ENCODE data around the gene RBP5.
"Not testable (repeated sequence)": the region's sequence is repeated elsewhere in the genome, so short reads cannot be mapped to it uniquely, and the experiment has no call there.

RBP5 gene

DNA sequence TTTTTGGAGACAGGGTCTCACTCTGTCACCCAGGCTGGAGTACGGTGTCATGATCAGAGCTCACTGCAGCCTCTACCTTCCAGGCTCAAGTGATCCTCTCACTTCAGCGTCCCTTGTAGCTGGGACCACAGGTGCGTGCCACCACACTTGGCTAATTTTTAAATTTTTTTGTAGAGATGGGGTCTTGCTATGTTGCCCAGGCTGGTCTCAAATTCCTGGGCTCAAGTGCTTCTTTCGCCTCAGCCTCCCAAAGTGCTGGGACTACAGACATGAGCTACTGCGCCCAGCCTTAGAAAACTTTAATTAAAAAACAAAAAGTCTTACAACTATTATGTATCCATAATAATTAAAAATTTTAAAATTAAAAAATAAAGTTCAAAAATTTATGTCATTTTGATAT lies 21.5 kb downstream of the RBP5 start:
- not testable (repeated sequence) for H3K27me3 Mint-ChIP-seq; H3K9me3 Mint-ChIP-seq (ENCODE audit: low read depth); H3K27ac Mint-ChIP-seq; H3K36me3 Mint-ChIP-seq
- Mint-ChIP-seq H3K4me1 (ENCODE audit: low read depth) (peaks cover 36% of the 10 kb centered on the region), H3K4me3 (peak overlapping the region; percentile 15)

DNA sequence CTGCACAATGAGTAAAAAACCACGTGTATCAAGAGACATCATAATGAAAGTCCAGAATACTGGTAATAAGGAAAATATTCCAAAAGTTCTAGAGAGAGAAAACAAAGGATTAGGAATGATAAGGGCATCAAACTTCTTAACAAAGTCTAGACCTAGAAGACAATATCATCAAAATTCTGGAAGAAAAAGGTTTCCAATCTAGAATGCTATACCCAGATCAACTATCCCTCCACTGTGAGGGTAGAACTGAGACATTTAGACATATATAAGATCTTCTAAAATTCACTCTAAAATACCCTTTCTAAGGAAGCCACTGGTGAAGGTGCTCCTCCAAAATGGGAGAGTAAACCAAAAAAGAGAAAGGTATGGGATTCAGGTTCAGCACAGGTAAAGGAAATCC lies 22.6 kb downstream of the RBP5 start:
- peak overlapping the region; percentile 9 for H3K4me3 Mint-ChIP-seq
- H3K4me1 Mint-ChIP-seq (ENCODE audit: low read depth) = peaks cover 36% of the 10 kb centered on the region
- peaks cover 10% of the 10 kb centered on the region for H3K36me3 Mint-ChIP-seq
- peak overlapping the region; percentile 22 for H3K27ac Mint-ChIP-seq
- no peaks in the 10 kb centered on the region for H3K27me3 Mint-ChIP-seq
- H3K9me3 Mint-ChIP-seq (ENCODE audit: low read depth) = peaks cover 5% of the 10 kb centered on the region

DNA sequence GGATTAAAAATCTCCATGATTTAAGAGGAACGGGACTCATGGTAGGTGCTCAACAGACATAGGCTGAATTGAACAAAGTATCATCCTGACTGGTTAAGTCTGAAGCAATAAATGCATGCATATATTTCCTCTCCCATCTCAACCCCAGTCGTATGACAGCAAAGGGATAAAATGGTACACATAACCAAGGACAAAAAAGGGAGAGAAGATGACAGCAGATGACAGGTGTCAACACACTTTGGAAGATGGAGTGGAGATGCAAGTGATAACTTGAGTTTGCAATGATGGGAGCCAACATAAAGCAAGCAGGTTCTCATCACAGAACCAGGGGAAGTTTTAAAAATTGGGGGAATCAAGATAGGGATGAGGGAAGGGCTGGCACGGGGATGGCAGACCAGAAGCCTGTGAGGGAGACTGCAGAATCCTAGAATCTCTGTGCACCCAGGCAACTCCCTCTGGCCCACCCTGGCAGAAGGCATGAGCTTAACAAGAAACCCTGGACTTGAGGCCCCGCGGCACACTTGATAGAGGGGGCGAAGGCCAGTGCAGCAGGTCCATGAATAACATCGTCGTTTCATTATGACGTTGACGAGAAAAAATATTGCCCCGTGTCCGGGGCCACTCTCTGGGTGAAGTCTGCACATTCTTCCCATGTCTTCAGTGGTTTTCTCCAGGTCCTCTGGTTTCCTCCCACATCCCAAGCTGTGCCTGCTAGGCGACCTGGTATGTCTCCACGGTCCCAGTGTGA lies 24.7 kb downstream of the RBP5 start:
- peaks cover 30% of the 10 kb centered on the region for H3K4me1 Mint-ChIP-seq (ENCODE audit: low read depth)
- peaks cover 10% of the 10 kb centered on the region for H3K36me3 Mint-ChIP-seq
- H3K4me3 Mint-ChIP-seq = no peak overlapping the region
- peaks cover 5% of the 10 kb centered on the region for H3K9me3 Mint-ChIP-seq (ENCODE audit: low read depth)
- H3K27me3 Mint-ChIP-seq = no peaks in the 10 kb centered on the region
- no peak overlapping the region for H3K27ac Mint-ChIP-seq

DNA sequence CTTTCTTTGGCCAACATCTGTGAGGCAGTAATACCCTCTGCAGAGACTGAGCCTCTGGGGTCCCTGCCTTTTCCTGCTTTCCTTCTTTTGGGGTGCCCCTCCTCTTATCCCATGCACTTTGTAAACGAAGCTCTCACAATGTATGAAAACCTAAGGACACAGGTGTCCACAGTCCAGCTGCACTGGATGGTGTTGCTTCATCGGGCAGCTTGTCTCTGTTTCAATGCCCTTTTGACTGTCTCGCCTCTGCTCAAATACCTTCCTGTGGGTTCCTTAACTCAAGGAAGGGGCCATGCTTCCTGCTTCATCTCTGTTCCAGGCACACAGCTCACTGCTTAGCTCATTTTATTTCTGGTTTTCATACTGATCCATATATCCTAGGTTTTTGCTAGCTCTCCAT lies 26.1 kb downstream of the RBP5 start:
- Mint-ChIP-seq H3K9me3 (ENCODE audit: low read depth) (peaks cover 5% of the 10 kb centered on the region), H3K4me3 (no peak overlapping the region), H3K4me1 (ENCODE audit: low read depth) (peaks cover 22% of the 10 kb centered on the region), H3K36me3 (peaks cover 10% of the 10 kb centered on the region), H3K27me3 (no peaks in the 10 kb centered on the region), H3K27ac (peak overlapping the region; percentile 13)

DNA sequence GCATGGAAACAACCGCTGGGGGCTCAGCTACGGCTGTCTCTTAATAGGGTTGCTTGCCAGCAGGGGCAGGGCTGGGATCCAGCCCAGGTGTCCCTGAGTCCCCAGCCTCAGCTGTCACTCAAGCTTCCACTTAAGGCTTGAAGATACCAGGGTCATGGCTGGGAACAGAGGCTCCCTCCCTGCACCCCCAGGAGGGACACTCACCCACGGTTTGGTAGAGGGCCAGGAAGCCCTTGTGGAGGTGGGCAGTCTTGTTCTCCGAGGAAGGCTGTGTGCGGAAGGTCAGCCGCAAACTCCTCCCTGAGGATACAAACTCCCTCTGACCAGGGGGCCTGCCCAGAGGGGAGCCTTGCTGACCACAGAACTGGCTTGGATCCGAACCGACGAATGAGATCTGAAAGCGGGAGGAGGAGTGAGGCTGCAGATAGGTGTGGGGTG lies 27.0 kb downstream of the RBP5 start:
- H3K4me1 Mint-ChIP-seq (ENCODE audit: low read depth) = peaks cover 18% of the 10 kb centered on the region
- peaks cover 5% of the 10 kb centered on the region for H3K9me3 Mint-ChIP-seq (ENCODE audit: low read depth)
- peaks cover 10% of the 10 kb centered on the region for H3K36me3 Mint-ChIP-seq
- H3K27ac Mint-ChIP-seq = peak overlapping the region; percentile 16
- no peaks in the 10 kb centered on the region for H3K27me3 Mint-ChIP-seq
- H3K4me3 Mint-ChIP-seq = no peak overlapping the region

DNA sequence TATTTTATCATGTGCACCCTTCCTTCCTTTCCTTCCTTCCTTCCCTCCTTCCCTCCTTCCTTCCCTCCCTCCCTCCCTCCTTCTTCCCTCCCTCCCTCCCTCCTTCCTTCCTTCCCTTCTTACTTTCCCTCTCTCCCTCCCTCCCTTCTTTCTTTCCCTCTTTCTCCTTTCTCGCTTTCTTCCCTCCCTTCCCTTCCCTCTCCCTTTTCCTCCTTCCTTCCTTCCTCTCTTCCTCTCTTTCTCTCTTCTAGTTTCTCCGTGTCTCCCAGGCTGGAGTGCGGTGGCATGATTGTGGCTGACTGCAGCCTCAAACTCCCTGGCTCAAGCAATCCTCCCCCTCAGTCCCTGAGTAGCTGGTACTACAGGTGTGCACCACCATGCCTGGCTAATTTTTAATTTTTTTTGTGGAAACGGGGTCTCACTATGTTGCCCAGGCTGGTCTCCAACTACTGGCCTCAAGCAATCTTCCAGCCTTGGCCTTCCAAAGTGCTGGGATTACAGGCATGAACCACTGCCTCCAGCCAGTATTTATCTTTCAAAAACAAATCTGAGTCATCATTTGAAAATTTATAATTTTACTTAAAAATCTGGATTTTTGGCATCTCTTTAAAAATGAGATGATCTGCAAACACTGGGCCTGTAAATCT lies 27.5 kb downstream of the RBP5 start:
- Mint-ChIP-seq H3K27me3 (no peaks in the 10 kb centered on the region), H3K36me3 (peaks cover 6% of the 10 kb centered on the region), H3K4me3 (no peak overlapping the region), H3K27ac (peak overlapping the region; percentile 16), H3K4me1 (ENCODE audit: low read depth) (peaks cover 13% of the 10 kb centered on the region), H3K9me3 (ENCODE audit: low read depth) (peaks cover under 1% of the 10 kb centered on the region)

DNA sequence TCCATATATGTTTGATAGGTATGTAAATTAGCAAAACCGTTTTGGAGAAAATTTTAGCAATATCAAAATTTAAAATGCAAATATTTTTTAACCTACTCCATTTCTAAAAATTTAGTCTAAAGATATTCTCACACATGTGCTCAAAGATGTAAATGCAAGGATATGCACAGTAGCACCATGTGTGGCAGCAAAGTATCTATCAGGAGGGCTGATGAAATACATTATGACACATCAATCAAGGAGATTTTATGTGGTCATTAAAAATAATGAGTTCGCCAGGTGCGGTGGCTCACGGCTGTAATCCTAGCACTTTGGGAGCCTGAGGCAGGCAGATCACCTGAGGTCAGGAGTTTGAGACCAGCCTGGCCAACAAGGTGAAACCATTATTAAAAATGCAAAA lies 28.4 kb downstream of the RBP5 start:
- no peak overlapping the region for H3K4me3 Mint-ChIP-seq
- H3K27me3 Mint-ChIP-seq = no peaks in the 10 kb centered on the region
- peaks cover 2% of the 10 kb centered on the region for H3K36me3 Mint-ChIP-seq
- H3K9me3 Mint-ChIP-seq (ENCODE audit: low read depth) = no peaks in the 10 kb centered on the region
- no peak overlapping the region for H3K27ac Mint-ChIP-seq
- peaks cover 12% of the 10 kb centered on the region for H3K4me1 Mint-ChIP-seq (ENCODE audit: low read depth)

DNA sequence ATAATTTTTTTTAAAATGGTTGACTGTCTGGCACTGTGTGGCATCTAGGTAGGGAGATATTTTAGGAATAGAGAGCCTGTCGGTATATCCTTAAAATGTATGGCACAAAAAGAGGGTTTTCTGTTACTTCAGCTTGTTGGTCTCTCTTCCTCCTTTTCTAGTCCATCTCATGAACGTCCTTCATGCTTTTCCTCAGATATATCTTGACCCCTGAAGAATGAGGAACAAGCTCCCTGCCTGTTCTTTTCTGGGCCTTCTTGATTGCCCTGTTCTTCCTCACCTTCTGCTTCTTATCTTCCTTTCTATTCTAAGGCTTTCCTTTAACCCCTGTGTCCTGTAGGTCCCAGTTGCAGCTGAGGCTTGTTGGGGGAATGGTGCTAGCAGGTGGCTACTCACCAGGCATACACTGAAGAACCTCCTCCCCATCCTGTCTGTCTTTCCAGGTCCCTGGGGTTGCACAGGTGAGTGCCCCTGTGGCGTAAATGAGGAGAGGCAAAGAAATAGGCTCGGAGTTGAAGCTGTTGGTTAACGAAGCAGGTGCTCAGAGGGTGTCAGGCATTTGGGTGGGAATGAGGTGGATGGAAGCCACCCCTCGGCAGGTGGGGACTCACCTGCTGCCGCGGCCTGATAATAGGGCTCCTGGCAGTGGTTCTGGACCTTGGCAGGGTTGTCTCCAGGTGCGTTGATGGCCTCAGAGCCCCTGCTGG lies 29.2 kb downstream of the RBP5 start:
- H3K27me3 Mint-ChIP-seq = no peaks in the 10 kb centered on the region
- H3K36me3 Mint-ChIP-seq = peaks cover 2% of the 10 kb centered on the region
- no peak overlapping the region for H3K4me3 Mint-ChIP-seq
- H3K27ac Mint-ChIP-seq = peak overlapping the region; percentile 2
- peaks cover 12% of the 10 kb centered on the region for H3K4me1 Mint-ChIP-seq (ENCODE audit: low read depth)
- H3K9me3 Mint-ChIP-seq (ENCODE audit: low read depth) = no peaks in the 10 kb centered on the region

DNA sequence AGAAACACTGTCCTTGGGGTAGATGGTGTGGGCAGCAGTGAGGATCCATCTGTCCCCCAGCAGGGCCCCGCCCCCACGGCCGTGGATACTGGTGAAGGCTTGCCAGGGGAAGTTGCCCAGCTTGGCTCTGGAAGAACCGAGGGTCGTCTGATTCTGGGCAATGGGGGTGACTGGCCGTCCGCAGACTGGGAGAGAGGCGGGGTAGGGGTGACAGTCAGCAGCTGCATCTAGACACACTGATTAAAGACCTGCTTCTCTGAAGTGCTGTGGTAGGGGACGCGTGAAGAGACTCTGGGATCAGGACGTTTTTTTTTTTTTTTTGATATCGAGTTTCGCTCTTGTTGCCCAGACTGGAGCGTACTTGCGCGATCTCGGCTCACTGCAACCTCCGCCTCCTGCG lies 31.7 kb downstream of the RBP5 start:
- Mint-ChIP-seq H3K27me3 (no peaks in the 10 kb centered on the region), H3K4me1 (ENCODE audit: low read depth) (peaks cover 5% of the 10 kb centered on the region), H3K9me3 (ENCODE audit: low read depth) (no peaks in the 10 kb centered on the region), H3K36me3 (no peaks in the 10 kb centered on the region), H3K27ac (no peak overlapping the region), H3K4me3 (no peak overlapping the region)

DNA sequence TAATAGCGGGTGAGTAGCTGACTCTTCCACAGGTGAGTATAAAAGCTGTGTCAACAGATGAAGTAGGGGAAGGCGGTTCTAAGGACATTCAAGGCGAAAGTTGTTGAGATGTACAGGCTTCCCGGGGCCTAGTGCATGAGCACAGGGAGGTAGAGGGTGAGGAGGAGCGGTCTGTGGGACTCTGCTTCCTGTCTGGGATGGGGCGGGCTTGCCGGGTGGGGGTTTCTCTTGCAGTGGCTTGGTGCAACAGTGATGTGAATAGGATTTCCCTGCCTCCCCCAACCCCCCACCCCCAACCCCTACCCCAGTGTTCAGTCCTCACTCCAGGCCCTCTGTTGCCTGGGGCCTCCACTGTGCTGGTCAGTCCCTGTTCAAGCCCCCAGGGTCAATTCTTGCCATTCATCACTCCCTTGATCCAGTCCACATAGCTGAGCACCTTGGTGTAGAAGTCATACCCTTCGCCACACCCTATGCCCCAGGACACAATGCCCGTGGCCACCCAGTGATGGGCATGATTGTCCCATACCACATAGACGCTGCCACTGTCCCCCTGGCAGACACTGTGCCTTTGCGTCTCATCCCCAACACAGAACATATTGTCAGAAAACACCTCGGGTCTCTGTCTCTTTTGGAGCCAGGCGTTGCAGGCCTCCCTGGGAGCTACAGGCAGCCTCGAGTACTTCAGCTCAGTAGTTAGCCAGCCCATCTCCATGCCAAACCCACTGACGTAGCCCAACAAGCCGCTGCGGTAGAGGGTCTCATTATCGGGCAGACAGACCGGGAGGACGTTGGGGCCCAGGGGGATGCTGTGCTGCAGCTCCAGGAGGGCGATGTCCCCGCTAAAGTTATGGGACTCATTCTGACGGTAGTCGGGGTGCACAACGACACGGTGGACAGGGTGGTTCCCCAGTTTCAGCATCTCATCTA lies 32.4 kb downstream of the RBP5 start:
- Mint-ChIP-seq H3K27me3 (no peaks in the 10 kb centered on the region), H3K27ac (peak overlapping the region; percentile 41), H3K4me3 (no peak overlapping the region), H3K9me3 (ENCODE audit: low read depth) (no peaks in the 10 kb centered on the region), H3K4me1 (ENCODE audit: low read depth) (peaks cover 6% of the 10 kb centered on the region), H3K36me3 (no peaks in the 10 kb centered on the region)

DNA sequence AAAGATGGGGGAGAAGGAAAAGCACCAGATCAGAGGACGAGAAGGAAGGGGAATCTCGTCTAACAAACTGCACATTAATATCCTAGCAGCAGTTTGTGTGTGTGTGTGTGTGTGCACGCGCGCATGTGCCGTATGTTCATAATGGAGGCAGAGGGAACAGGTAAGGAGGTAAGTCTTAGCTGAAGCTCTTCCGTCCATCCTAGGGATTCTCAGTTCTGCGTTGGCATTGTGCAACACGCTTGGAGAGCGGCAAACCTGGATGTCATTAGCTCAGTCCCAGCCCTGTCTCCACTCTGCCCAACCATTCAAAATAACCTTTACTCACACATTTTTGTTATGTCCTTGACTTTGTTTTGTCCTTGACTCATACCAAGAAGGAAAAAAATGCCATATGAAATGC lies 34.8 kb downstream of the RBP5 start:
- no peak overlapping the region for H3K4me3 Mint-ChIP-seq
- H3K27ac Mint-ChIP-seq = no peak overlapping the region
- peaks cover 6% of the 10 kb centered on the region for H3K4me1 Mint-ChIP-seq (ENCODE audit: low read depth)
- no peaks in the 10 kb centered on the region for H3K27me3 Mint-ChIP-seq
- no peaks in the 10 kb centered on the region for H3K9me3 Mint-ChIP-seq (ENCODE audit: low read depth)
- H3K36me3 Mint-ChIP-seq = peaks cover 2% of the 10 kb centered on the region

DNA sequence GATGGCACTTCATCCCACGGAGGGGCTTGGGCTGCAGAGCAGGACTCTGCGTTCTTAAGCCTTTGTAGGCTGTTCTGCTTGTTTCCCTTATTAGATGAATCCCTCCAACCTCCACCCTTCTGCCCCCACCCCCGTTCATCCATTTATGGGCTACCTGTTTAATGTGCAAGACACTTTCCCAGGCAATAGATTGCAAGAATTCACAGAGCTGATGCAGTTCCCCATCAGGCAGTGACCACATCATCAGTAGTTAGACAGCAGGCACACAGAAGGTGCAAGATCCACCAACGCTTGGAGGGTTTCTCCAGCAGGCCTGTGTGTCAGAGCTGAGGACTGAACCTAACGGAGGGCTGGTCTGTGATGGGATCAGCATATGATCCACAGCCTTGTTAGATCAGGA lies 35.2 kb downstream of the RBP5 start:
- H3K27ac Mint-ChIP-seq = no peak overlapping the region
- H3K9me3 Mint-ChIP-seq (ENCODE audit: low read depth) = no peaks in the 10 kb centered on the region
- H3K27me3 Mint-ChIP-seq = no peaks in the 10 kb centered on the region
- H3K36me3 Mint-ChIP-seq = peaks cover 2% of the 10 kb centered on the region
- H3K4me3 Mint-ChIP-seq = no peak overlapping the region
- H3K4me1 Mint-ChIP-seq (ENCODE audit: low read depth) = peaks cover 6% of the 10 kb centered on the region

DNA sequence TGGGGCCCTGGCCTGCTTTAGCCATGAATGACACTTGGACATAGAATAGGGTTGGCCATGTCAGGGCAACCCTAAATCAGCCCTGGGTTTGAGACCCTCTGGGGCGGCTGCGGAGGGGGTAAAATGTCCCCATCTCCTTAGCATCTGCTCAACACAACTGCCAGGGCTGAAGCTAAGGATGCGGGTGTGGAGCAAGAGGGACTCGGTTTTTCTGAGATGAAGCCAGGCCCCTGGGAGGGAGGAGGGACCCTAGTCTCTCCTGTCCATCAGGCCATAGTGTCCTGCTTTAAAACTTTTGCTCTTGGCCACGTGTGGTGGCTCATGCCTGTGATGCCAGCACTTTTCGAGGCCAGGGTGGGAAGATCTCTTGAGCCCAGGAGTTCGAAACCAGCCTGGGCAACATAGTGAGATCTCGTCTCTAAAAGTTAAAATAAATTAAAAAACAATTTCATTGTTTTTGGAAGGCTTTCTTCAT lies 35.7 kb downstream of the RBP5 start:
- Mint-ChIP-seq H3K27me3 (no peaks in the 10 kb centered on the region), H3K4me1 (ENCODE audit: low read depth) (peaks cover 6% of the 10 kb centered on the region), H3K9me3 (ENCODE audit: low read depth) (no peaks in the 10 kb centered on the region), H3K4me3 (no peak overlapping the region), H3K36me3 (peaks cover 2% of the 10 kb centered on the region), H3K27ac (no peak overlapping the region)

DNA sequence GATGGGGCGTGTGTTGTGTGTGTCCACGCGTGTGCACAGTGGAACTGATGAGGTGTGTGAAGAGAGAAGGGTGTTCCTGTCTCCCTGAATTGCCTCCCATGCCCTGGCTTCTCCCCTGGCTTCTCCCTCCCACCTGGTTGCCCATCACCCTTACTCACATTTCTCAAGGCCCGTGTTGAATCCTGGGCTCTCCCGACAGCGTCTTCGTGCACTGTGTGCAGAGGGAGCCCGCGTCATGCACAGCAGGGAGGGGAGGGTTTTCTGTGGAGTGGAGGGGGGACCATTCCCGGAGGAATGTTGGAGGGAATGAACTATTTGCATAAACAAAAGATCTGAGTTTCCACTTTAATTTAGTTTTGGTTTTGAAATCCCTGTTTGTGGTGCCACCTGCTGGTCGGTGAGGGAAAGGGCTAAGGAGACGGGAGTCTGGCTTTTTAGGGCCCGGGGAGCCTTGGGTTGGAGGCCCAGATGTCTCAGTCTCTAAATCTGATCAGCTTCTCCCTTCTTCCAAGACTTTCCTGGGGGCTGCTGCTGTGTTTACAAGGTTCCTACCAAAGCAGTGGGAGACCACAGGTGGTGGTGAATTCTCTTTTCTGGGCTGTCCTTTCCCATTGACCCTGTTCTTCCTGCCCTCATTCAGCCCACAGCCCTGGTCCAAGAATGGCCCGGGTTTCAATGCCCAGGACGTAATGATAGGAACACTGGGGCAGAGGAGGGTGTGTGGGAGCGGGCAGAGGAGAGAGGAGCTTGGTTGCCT lies 36.3 kb downstream of the RBP5 start, which contains the start of gene C1R:
TSS of gene C1R (minus strand) at position 217 of the 757 bp plus-strand sequence. CDS start at position 160, 57 bp downstream.
- no peaks in the 10 kb centered on the region for H3K27me3 Mint-ChIP-seq
- H3K27ac Mint-ChIP-seq = no peak within 1 kb of the TSS
- peaks cover 6% of the 10 kb centered on the region for H3K4me1 Mint-ChIP-seq (ENCODE audit: low read depth)
- H3K4me3 Mint-ChIP-seq = peak within 1 kb of the TSS; percentile 83
- H3K9me3 Mint-ChIP-seq (ENCODE audit: low read depth) = no peaks in the 10 kb centered on the region
- H3K36me3 Mint-ChIP-seq = peaks cover 2% of the 10 kb centered on the region

Measured in activated naive CD8-positive, alpha-beta T cell (primary cell).